Gastroesophageal sphincter (tissue), 3 donors: Measurements from ENCODE around the gene RNF44.

ENCODE experiments used
- EP300 ChIP-seq: sonication (generic); formaldehyde crosslinking; IDR thresholded peaks from one replicate; pipeline ENCODE4 v1.6.1; 2017; ENCODE audit warnings: antibody characterized with exemption, mild to moderate bottlenecking
- POLR2A ChIP-seq, 2 donors: fragments of 450-650 bp; IDR thresholded peaks; one replicate each; pipeline ENCODE4 v1.6.1; 2017; ENCODE audit warnings: antibody characterized with exemption in 2 of 2, mild to moderate bottlenecking in 2 of 2, moderate library complexity in 1 of 2
- POLR2AphosphoS5 ChIP-seq: sonication (generic); formaldehyde crosslinking; IDR thresholded peaks from one replicate; pipeline ENCODE4 v1.6.1; 2017; ENCODE audit warnings: antibody characterized with exemption
- TF ChIP-seq, protein P1 (sequence below), 4 experiments: fragments of 200-600 bp in 2 of 4; fragments of 450-650 bp in 2 of 4; sonication (generic) in 1 of 4; IDR thresholded peaks; one replicate each; pipeline ENCODE4 v1.5.1; 2017 to 2019; ENCODE audit warnings: antibody characterized with exemption in 4 of 4, mild to moderate bottlenecking in 2 of 4, moderate library complexity in 2 of 4

DNA sequence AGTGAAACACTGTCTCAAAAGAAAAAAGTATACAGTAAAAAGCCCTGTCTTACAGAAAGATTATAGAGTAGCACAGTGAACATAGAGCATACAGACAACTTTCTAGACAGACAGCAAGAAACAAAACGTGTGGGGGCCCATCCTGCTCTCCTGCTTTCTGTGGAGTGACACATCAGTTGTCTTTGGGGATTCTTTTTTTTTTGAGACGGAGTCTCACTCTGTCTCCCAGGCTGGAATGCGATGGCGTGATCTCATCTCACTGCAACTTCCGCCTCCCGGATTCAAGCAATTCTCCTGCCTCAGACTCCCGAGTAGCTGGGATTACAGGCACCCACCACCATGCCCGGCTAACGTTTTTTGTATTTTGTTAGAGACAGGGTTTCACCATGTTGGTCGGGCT lies 26.8 kb upstream of the RNF44 start:
- TF ChIP-seq, protein P1, sequence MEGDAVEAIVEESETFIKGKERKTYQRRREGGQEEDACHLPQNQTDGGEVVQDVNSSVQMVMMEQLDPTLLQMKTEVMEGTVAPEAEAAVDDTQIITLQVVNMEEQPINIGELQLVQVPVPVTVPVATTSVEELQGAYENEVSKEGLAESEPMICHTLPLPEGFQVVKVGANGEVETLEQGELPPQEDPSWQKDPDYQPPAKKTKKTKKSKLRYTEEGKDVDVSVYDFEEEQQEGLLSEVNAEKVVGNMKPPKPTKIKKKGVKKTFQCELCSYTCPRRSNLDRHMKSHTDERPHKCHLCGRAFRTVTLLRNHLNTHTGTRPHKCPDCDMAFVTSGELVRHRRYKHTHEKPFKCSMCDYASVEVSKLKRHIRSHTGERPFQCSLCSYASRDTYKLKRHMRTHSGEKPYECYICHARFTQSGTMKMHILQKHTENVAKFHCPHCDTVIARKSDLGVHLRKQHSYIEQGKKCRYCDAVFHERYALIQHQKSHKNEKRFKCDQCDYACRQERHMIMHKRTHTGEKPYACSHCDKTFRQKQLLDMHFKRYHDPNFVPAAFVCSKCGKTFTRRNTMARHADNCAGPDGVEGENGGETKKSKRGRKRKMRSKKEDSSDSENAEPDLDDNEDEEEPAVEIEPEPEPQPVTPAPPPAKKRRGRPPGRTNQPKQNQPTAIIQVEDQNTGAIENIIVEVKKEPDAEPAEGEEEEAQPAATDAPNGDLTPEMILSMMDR (IDR thresholded peaks at IDR 0.05), result no peak
- TF ChIP-seq POLR2A (IDR thresholded peaks at IDR 0.05), result no peak
- TF ChIP-seq EP300, result no peak
- TF ChIP-seq POLR2AphosphoS5, result no peak
